Spleen (tissue), 7 donors: ENCODE results near the gene LMOD3.

ENCODE experiments used
- POLR2AphosphoS5 ChIP-seq, 3 donors: sonication (generic); formaldehyde crosslinking; IDR thresholded peaks; one replicate each; pipeline ENCODE4 v1.5.1; 2017; ENCODE audit warnings: antibody characterized with exemption in 3 of 3
- TF ChIP-seq, protein P1 (sequence below), 11 experiments: fragments of 200-600 bp in 7 of 11; fragments of 450-650 bp in 4 of 11; sonication (generic) in 4 of 11; IDR thresholded peaks in 8 of 11; conservative IDR thresholded peaks in 3 of 11; 1 replicate in 7 of 11; 2 replicates in 4 of 11; pipeline versions ENCODE4 v1.4.0 to v1.8.0; 2016 to 2021; ENCODE audit warnings: antibody characterized with exemption in 11 of 11, inconsistent platforms in 4 of 11, mild to moderate bottlenecking in 1 of 11
- donor health status: DM: no; HTN: no; CAD: no; lungs with moderate emphysema.
- donor health status: DM: no; HTN: no; CAD: no.
- donor health status: DM: no; HTN: no; CAD: no.

DNA sequence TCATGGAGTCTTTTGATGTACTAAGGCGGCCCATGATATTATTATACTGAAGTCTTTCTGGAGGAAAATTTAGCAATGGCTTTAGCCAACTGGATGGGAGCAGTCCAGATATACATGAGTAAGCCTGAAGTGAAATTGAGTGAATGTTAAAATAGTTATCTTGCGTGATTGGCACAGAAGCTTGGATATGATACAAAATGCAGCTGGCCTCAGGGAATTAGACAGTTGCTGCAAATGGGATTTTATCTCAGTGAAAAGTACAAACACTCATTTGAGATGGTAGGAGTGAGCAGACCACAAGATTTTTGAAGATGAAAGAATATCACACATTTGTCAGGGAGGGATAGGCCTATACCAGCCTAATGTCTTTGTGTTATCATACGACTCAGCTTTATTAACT is 8.9 kb downstream of the LMOD3 start:
- TF ChIP-seq, protein P1, sequence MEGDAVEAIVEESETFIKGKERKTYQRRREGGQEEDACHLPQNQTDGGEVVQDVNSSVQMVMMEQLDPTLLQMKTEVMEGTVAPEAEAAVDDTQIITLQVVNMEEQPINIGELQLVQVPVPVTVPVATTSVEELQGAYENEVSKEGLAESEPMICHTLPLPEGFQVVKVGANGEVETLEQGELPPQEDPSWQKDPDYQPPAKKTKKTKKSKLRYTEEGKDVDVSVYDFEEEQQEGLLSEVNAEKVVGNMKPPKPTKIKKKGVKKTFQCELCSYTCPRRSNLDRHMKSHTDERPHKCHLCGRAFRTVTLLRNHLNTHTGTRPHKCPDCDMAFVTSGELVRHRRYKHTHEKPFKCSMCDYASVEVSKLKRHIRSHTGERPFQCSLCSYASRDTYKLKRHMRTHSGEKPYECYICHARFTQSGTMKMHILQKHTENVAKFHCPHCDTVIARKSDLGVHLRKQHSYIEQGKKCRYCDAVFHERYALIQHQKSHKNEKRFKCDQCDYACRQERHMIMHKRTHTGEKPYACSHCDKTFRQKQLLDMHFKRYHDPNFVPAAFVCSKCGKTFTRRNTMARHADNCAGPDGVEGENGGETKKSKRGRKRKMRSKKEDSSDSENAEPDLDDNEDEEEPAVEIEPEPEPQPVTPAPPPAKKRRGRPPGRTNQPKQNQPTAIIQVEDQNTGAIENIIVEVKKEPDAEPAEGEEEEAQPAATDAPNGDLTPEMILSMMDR (IDR thresholded peaks at IDR 0.05 in 8 of 11, conservative IDR thresholded peaks at IDR 0.05 in 3 of 11): no peak
- TF ChIP-seq POLR2AphosphoS5 (IDR thresholded peaks at IDR 0.05): no peak
